PC-9 (cell line): Measurements from ENCODE around the gene EEF1AKMT3. TPM values are rescaled to one million over a fixed set of nuclear protein-coding genes. Genes with fewer than 3 reads are reported as not detected.

Experiments
- BruUV-seq: library from RNA; stranded (reverse); fragments of 400-500 nt; replicated peaks from 2 replicates; lab custom pipeline; 2021; lab: Mats Ljungman, UMichigan
- CTCF ChIA-PET: fragments of 300-600 bp; sonication (Branson Sonifier 250); formaldehyde crosslinking; loops from one replicate; lab custom pipeline; 2022; ENCODE audit warnings: antibody characterized with exemption; lab: Charles Lee
- POLR2A ChIA-PET: fragments of 300-600 bp; sonication (Branson Sonifier 250); formaldehyde crosslinking; loops from one replicate; lab custom pipeline; 2022; ENCODE audit warnings: antibody characterized with exemption; ENCODE audit not compliant: unreplicated experiment; lab: Charles Lee
- DNase-seq, 2 experiments: peaks; one replicate each; pipeline versions ENCODE4 v3.0.0 to v3.0.0-alpha.2; 2015 to 2022; ENCODE audit warnings: mixed read lengths in 1 of 2
- H2AFZ ChIP-seq: fragments of 200-600 bp; sonication (generic); 2 replicates; pipeline ENCODE4 v1.8.1; 2017; ENCODE audit warnings: antibody characterized with exemption
- H3F3A ChIP-seq: fragments of 200-600 bp; sonication (generic); 2 replicates; pipeline ENCODE4 v1.8.1; 2017; ENCODE audit warnings: antibody characterized with exemption, mild to moderate bottlenecking, low read depth; ENCODE audit not compliant: insufficient read depth
- H3K27ac ChIP-seq: fragments of 200-600 bp; sonication (generic); 2 replicates; pipeline ENCODE4 v1.6.1; 2016; ENCODE audit warnings: mixed run types
- H3K27me3 ChIP-seq: fragments of 200-600 bp; sonication (generic); 2 replicates; pipeline ENCODE4 v1.6.1; 2016; ENCODE audit warnings: low read depth, mixed run types; ENCODE audit not compliant: insufficient read depth
- H3K36me3 ChIP-seq: fragments of 200-600 bp; sonication (generic); 2 replicates; pipeline ENCODE4 v1.6.1; 2016; ENCODE audit warnings: low read depth, mixed run types
- H3K4me1 ChIP-seq: fragments of 200-600 bp; sonication (generic); replicated peaks from 2 replicates; pipeline ENCODE4 v1.6.1; 2016; ENCODE audit warnings: mixed run types; ENCODE audit not compliant: insufficient read depth
- H3K4me2 ChIP-seq: fragments of 200-600 bp; sonication (generic); 2 replicates; pipeline ENCODE4 v1.6.1; 2017; ENCODE audit warnings: mixed run types
- H3K4me3 ChIP-seq: fragments of 200-600 bp; sonication (generic); 2 replicates; pipeline ENCODE4 v1.6.1; 2016; ENCODE audit warnings: mixed run types
- H3K79me2 ChIP-seq: fragments of 200-600 bp; sonication (generic); 2 replicates; pipeline ENCODE4 v1.6.1; 2017; ENCODE audit warnings: low read depth, mixed run types
- H3K9me2 ChIP-seq: fragments of 200-600 bp; sonication (generic); 2 replicates; pipeline ENCODE4 v1.8.1; 2017; ENCODE audit warnings: mild to moderate bottlenecking; ENCODE audit not compliant: insufficient read depth
- H3K9me3 ChIP-seq: fragments of 200-600 bp; sonication (generic); 2 replicates; pipeline ENCODE4 v1.8.1; 2016; ENCODE audit warnings: low read depth; ENCODE audit not compliant: insufficient read depth
- H4K20me1 ChIP-seq: fragments of 200-600 bp; sonication (generic); 2 replicates; pipeline ENCODE4 v1.8.1; 2017; ENCODE audit not compliant: insufficient read depth
- CTCF ChIP-seq: fragments of 200-600 bp; sonication (generic); conservative IDR thresholded peaks from 2 replicates; pipeline ENCODE4 v1.6.1; 2017; ENCODE audit warnings: mixed run types, antibody characterized with exemption, mild to moderate bottlenecking, moderate library complexity
- EZH2 ChIP-seq: fragments of 200-600 bp; sonication (generic); IDR thresholded peaks from 2 replicates; pipeline ENCODE4 v1.8.0; 2017; ENCODE audit warnings: antibody characterized with exemption, low read depth
- intact Hi-C: fragments of 100-400 bp; cut with micrococcal nuclease; formaldehyde crosslinking; loops from one replicate; pipeline ENCODE4 v1.10.0; 2022; ENCODE audit not compliant: unreplicated experiment
- total RNA-seq: library from RNA; stranded (reverse); gene quantifications from 2 replicates; pipeline ENCODE4 v1.2.3, GENCODE V29; 2021

The EEF1AKMT3 gene
- total RNA-seq, 1 experiment from 2014 or later = 13.1 TPM

- intact Hi-C loops = loop anchor here (2.0 kb wide), 1 partner anchor 19 kb away; no protein-coding TSS in a partner anchor
- ChIA-PET CTCF (no interaction called here), POLR2A (no interaction called here)
- TSS peak; percentile 47 for BruUV-seq
- H3F3A ChIP-seq = peaks cover 39% of the 10 kb centered on the region
- H3K79me2 ChIP-seq = peaks cover 16% of the 10 kb centered on the region
- no peak for DNase-seq
- H3K27ac ChIP-seq = peak overlapping the region; percentile 90; the same call in 1 of the 2 replicates
- no peaks in the 10 kb centered on the region for H3K9me3 ChIP-seq
- H3K4me1 ChIP-seq = peaks cover 13% of the 10 kb centered on the region
- peak overlapping the region; percentile 83; the same call in 1 of the 2 replicates for H2AFZ ChIP-seq
- H3K9me2 ChIP-seq = no peaks in the 10 kb centered on the region
- peak overlapping the region; percentile 76 for H3K4me2 ChIP-seq
- H3K36me3 ChIP-seq = peaks cover 16% of the 10 kb centered on the region
- H3K27me3 ChIP-seq = no peaks in the 10 kb centered on the region
- no peaks in the 10 kb centered on the region for H4K20me1 ChIP-seq
- peak overlapping the region; percentile 75 for H3K4me3 ChIP-seq
- TF ChIP-seq EZH2 (no peak), CTCF (no peak)
Measured at GRCh38 chr12:57745485-57745881, 26.9 kb upstream of the EEF1AKMT3 start.

GRCh38 chr12:57746025-57746424 lies 26.4 kb upstream of the EEF1AKMT3 start:
- POLR2A ChIA-PET = no interaction called here
- BruUV-seq = no TSS peak
- TF ChIP-seq EZH2 = no peak

GRCh38 chr12:57749061-57749460 lies 23.4 kb upstream of the EEF1AKMT3 start:
- ChIA-PET CTCF (interaction anchor here (0.7 kb wide), 1 partner anchor 11 kb away, joined by 4 read pairs; no protein-coding TSS in a partner anchor), POLR2A (no interaction called here)
- no peak for TF ChIP-seq EZH2
- TF ChIP-seq CTCF = no peak
- H3K27ac ChIP-seq = no peak overlapping the region
- H4K20me1 ChIP-seq = no peaks in the 10 kb centered on the region
- H3K4me1 ChIP-seq = peaks cover 30% of the 10 kb centered on the region
- H3F3A ChIP-seq = peaks cover 42% of the 10 kb centered on the region
- H3K27me3 ChIP-seq = no peaks in the 10 kb centered on the region
- no peak overlapping the region for H2AFZ ChIP-seq
- intact Hi-C loops = no loop called here
- H3K4me3 ChIP-seq = no peak overlapping the region
- peaks cover 32% of the 10 kb centered on the region for H3K79me2 ChIP-seq
- no TSS peak for BruUV-seq
- no peak overlapping the region for H3K4me2 ChIP-seq
- no peak for DNase-seq
- no peaks in the 10 kb centered on the region for H3K9me2 ChIP-seq
- H3K9me3 ChIP-seq = no peaks in the 10 kb centered on the region
- peaks cover 20% of the 10 kb centered on the region for H3K36me3 ChIP-seq

More at GRCh38 chr12:57746025-57746424, 26.4 kb upstream of the EEF1AKMT3 start:
- peak overlapping the region; percentile 75; the same call in 1 of the 2 replicates for H3K4me3 ChIP-seq
- peak overlapping the region; percentile 76 for H3K4me2 ChIP-seq
- H3K79me2 ChIP-seq = peaks cover 21% of the 10 kb centered on the region
- no peaks in the 10 kb centered on the region for H3K9me2 ChIP-seq
- H4K20me1 ChIP-seq = no peaks in the 10 kb centered on the region
- H3F3A ChIP-seq = peaks cover 39% of the 10 kb centered on the region
- H2AFZ ChIP-seq = no peak overlapping the region
- intact Hi-C loops = no loop called here
- H3K9me3 ChIP-seq = no peaks in the 10 kb centered on the region
- DNase-seq = no peak
- peaks cover 20% of the 10 kb centered on the region for H3K36me3 ChIP-seq
- CTCF ChIA-PET = interaction anchor here (0.5 kb wide), 1 partner anchor 113 kb away, joined by 3 read pairs; the partner anchor contains the start of gene B4GALNT1
- no peak overlapping the region for H3K27ac ChIP-seq
- no peaks in the 10 kb centered on the region for H3K27me3 ChIP-seq
- H3K4me1 ChIP-seq = peaks cover 19% of the 10 kb centered on the region
